ENCODE measurements around the gene TCF12. TPM values are rescaled to one million over a fixed set of nuclear protein-coding genes. Genes with fewer than 3 reads are reported as not detected.

The TCF12 gene
- total RNA-seq, 1 experiment from 2014 or later = 102 TPM

- DNase-seq (ENCODE audit: low read depth, low spot score) (no peak), ATAC-seq (no peak)
- TF ChIP-seq POLR2AphosphoS5 (IDR thresholded peaks at IDR 0.05; ENCODE audit: low read depth, low read length) (no peak), CTCF (IDR thresholded peaks at IDR 0.05) (no peak), TCF7L2 (IDR thresholded peaks at IDR 0.05; ENCODE audit: low read depth, low read length) (no peak), SIN3A (IDR thresholded peaks at IDR 0.05; ENCODE audit: borderline replicate concordance, insufficient read depth, low read depth, low read length) (no peak)
- Histone ChIP-seq H3K9me3 (ENCODE audit: control insufficient read depth, insufficient read depth, low read depth, low read length) (no peaks in the 10 kb centered on the region), H3K4me1 (ENCODE audit: control insufficient read depth, insufficient read depth, low read length) (peaks cover 5% of the 10 kb centered on the region), H3K36me3 (ENCODE audit: control insufficient read depth, insufficient read depth, low read length) (no peaks in the 10 kb centered on the region), H3K27ac (ENCODE audit: low read length) (no peak overlapping the region), H3K4me3 (ENCODE audit: low read depth in 2 of 2, low read length in 2 of 2) (no peak overlapping the region), H3K27me3 (ENCODE audit: control insufficient read depth, insufficient read depth, low read length) (no peaks in the 10 kb centered on the region)
- intact Hi-C loops (cut with micrococcal nuclease; ENCODE audit: unreplicated experiment) (no loop called here), in situ Hi-C loops (cut with HindIII; ENCODE audit: low pct_unique_long_range_greater_than_20kb, low sequenced_read_pairs) (no loop called here)
- BruUV-seq (replicated peaks) = TSS peak; percentile 13
- ChIA-PET POLR2A (no interaction called here), CTCF (no interaction called here)
These were observed 75.8 kb downstream of the TCF12 start for GRCh38 chr15:56994280-56994679.

- BruUV-seq (replicated peaks) = no TSS peak
- ChIA-PET POLR2A (no interaction called here), CTCF (no interaction called here)
- intact Hi-C loops (cut with micrococcal nuclease; ENCODE audit: unreplicated experiment) = no loop called here
- no peak for DNase-seq (ENCODE audit: low read depth, low spot score)
- Histone ChIP-seq H3K27me3 (ENCODE audit: control insufficient read depth, insufficient read depth, low read length) (no peaks in the 10 kb centered on the region), H3K4me3 (ENCODE audit: low read depth in 2 of 2, low read length in 2 of 2) (no peak overlapping the region), H3K36me3 (ENCODE audit: control insufficient read depth, insufficient read depth, low read length) (no peaks in the 10 kb centered on the region), H3K27ac (ENCODE audit: low read length) (no peak overlapping the region), H3K9me3 (ENCODE audit: control insufficient read depth, insufficient read depth, low read depth, low read length) (no peaks in the 10 kb centered on the region), H3K4me1 (ENCODE audit: control insufficient read depth, insufficient read depth, low read length) (no peaks in the 10 kb centered on the region)
- in situ Hi-C loops (cut with HindIII; ENCODE audit: low pct_unique_long_range_greater_than_20kb, low sequenced_read_pairs) = no loop called here
- no peak for ATAC-seq
- TF ChIP-seq POLR2AphosphoS5 (IDR thresholded peaks at IDR 0.05; ENCODE audit: low read depth, low read length) (no peak), SIN3A (IDR thresholded peaks at IDR 0.05; ENCODE audit: borderline replicate concordance, insufficient read depth, low read depth, low read length) (no peak), REST (IDR thresholded peaks at IDR 0.05; ENCODE audit: insufficient read depth in 1 of 2, low read depth in 2 of 2, low read length in 1 of 2) (no peak), CTCF (IDR thresholded peaks at IDR 0.05) (no peak), TCF7L2 (IDR thresholded peaks at IDR 0.05; ENCODE audit: low read depth, low read length) (no peak)
These were observed 77.6 kb downstream of the TCF12 start for GRCh38 chr15:56996093-56996492.
